Motor neuron (in vitro differentiated cells): ENCODE measurements around the gene LDAH. TPM values are rescaled to one million over a fixed set of nuclear protein-coding genes. Genes with fewer than 3 reads are reported as not detected.
A peak's percentile ranks its signal among the peaks of the same experiment; 100 is the strongest.

Source experiments
- ATAC-seq, 8 experiments: fragments of 200-7000 bp; cut with Tn5 transposase; replicated peaks in 6 of 8; 2 replicates each; pipeline ENCODE4 v1.8.0; 2021; ENCODE audit warnings: mild to moderate bottlenecking in 8 of 8, moderate library complexity in 8 of 8
- H3K27ac ChIP-seq, 2 donors: fragments of 250-450 bp; sonication (Bioruptor Pico); 2 replicates each; pipeline ENCODE4 v1.9.0; 2021; ENCODE audit warnings: antibody characterized with exemption in 2 of 2, mild to moderate bottlenecking in 2 of 2, moderate library complexity in 1 of 2
- H3K4me1 ChIP-seq, 2 donors: fragments of 250-450 bp; sonication (Bioruptor Pico); replicated peaks in 1 of 2; 2 replicates each; pipeline ENCODE4 v1.6.1; 2021; ENCODE audit warnings: antibody characterized with exemption in 2 of 2, mild to moderate bottlenecking in 2 of 2, moderate library complexity in 1 of 2
- H3K4me3 ChIP-seq, 5 donors: fragments of 250-450 bp; sonication (Bioruptor Pico); 2 replicates each; pipeline ENCODE4 v1.9.0; 2021; ENCODE audit warnings: antibody characterized with exemption in 5 of 5, mild to moderate bottlenecking in 5 of 5, moderate library complexity in 4 of 5
- WGBS, 10 experiments: fragments of 450-650 bp; shearing (Covaris generic); methylation state at CpG; one replicate each; pipeline ENCODE4 v1.0.0; 2022; 5-methylcytosine and 5-hydroxymethylcytosine counted together
- in situ Hi-C, 9 experiments: fragments of 400-800 bp; cut with MboI; loops; one replicate each; pipeline ENCODE4 v1.15.0; 2021; ENCODE audit warnings: low sequenced_read_pairs in 9 of 9, low pct_unique_long_range_greater_than_20kb in 2 of 9; ENCODE audit not compliant: unreplicated experiment in 9 of 9
- total RNA-seq, 8 experiments: library from RNA; unstranded; fragments of 300-600 nt; gene quantifications; 2 replicates each; pipeline versions ENCODE4 v1.2.3 to v1.2.4, GENCODE V29; 2022

Gene LDAH
- total RNA-seq, 8 experiments from 2014 or later: 14.8 to 28.4 (median 23.3) TPM

- Histone ChIP-seq H3K4me3 (no peak overlapping the region), H3K27ac (no peak overlapping the region), H3K4me1 (peaks cover 4 to 11% of the 10 kb centered on the region in 2 donors)
- WGBS, 10 experiments: 43 to 100% (median 81%) methylated on average over 1 to 2 of the region's 2 CpGs; no CpG with 5 or more reads in 2 of the 10 experiments
- in situ Hi-C loops: loop anchor here in 7 of 9 experiments (25.0 kb wide), 3 partner anchors 283 to 458 kb away; partner anchors contain the start of gene TDRD15 (in 1 of the 7)
- no peak for ATAC-seq
Measured at GRCh38 chr2:20654535-20654813, 168.4 kb downstream of the LDAH start.

GRCh38 chr2:20653695-20654534 lies 169.0 kb downstream of the LDAH start:
- no peak for ATAC-seq
- no peak overlapping the region for H3K4me3 ChIP-seq
- 50 to 100% (median 88%) methylated on average over 1 to 6 of the region's 7 CpGs; no CpG with 5 or more reads in 2 of the 10 experiments for WGBS, 10 experiments
- in situ Hi-C loops: loop anchor here in 7 of 9 experiments (25.0 kb wide), 3 partner anchors 283 to 458 kb away; partner anchors contain the start of gene TDRD15 (in 1 of the 7)
- H3K4me1 ChIP-seq: peaks cover 4 to 11% of the 10 kb centered on the region in 2 donors
- no peak overlapping the region for H3K27ac ChIP-seq

- in situ Hi-C loops: loop anchor here in 7 of 9 experiments (25.0 kb wide), 3 partner anchors 284 to 459 kb away; partner anchors contain the start of gene TDRD15 (in 1 of the 7)
- Histone ChIP-seq H3K4me1 (peaks cover 11 to 18% of the 10 kb centered on the region in 2 donors), H3K27ac (no peak overlapping the region), H3K4me3 (no peak overlapping the region)
- ATAC-seq: no peak
- 67 to 96% (median 85%) methylated on average over 2 to 5 of the region's 11 CpGs; no CpG with 5 or more reads in 2 of the 10 experiments for WGBS, 10 experiments
Measured at GRCh38 chr2:20652673-20653575, 170.0 kb downstream of the LDAH start.

GRCh38 chr2:20652141-20652540 lies 170.8 kb downstream of the LDAH start:
- 83 to 100% (median 98%) methylated on average over 1 to 6 of the region's 7 CpGs; no CpG with 5 or more reads in 4 of the 10 experiments for WGBS, 10 experiments
- in situ Hi-C loops: loop anchor here in 7 of 9 experiments (25.0 kb wide), 3 partner anchors 285 to 460 kb away; partner anchors contain the start of gene TDRD15 (in 1 of the 7)
- no peak overlapping the region for H3K4me3 ChIP-seq
- no peak overlapping the region for H3K27ac ChIP-seq
- no peak for ATAC-seq
- H3K4me1 ChIP-seq: peaks cover 16 to 22% of the 10 kb centered on the region in 2 donors

GRCh38 chr2:20651731-20652099 lies 171.2 kb downstream of the LDAH start:
- Histone ChIP-seq H3K4me3 (peak overlapping the region; percentile 62 to 86 (median 65)), H3K27ac (peak overlapping the region in 1 of 2 donors; percentile 78), H3K4me1 (peaks cover 16 to 22% of the 10 kb centered on the region in 2 donors)
- in situ Hi-C loops: loop anchor here in 7 of 9 experiments (25.0 kb wide), 3 partner anchors 286 to 461 kb away; partner anchors contain the start of gene TDRD15 (in 1 of the 7)
- WGBS, 10 experiments: 0 to 97% (median 77%) methylated on average over 1 to 5 of the region's 7 CpGs; no CpG with 5 or more reads in 1 of the 10 experiments
- no peak for ATAC-seq

- in situ Hi-C loops: loop anchor here in 7 of 9 experiments (25.0 kb wide), 3 partner anchors 286 to 461 kb away; partner anchors contain the start of gene TDRD15 (in 1 of the 7)
- 0% methylated on average over 1 to 8 of the region's 72 CpGs; no CpG with 5 or more reads in 5 of the 10 experiments for WGBS, 10 experiments
- peak within 1 kb of the TSS; percentile 64 to 78 for H3K27ac ChIP-seq
- ATAC-seq: peak; percentile 78 to 95 (median 92)
- peaks cover 16 to 22% of the 10 kb centered on the region in 2 donors for H3K4me1 ChIP-seq
- H3K4me3 ChIP-seq: peak within 1 kb of the TSS; percentile 62 to 86 (median 65)
Measured at GRCh38 chr2:20650877-20651730, 171.8 kb downstream of the LDAH start, which contains the start of gene HS1BP3. Gene HS1BP3 (minus strand): TSS chr2:20651098. CDS start chr2:20651063, 35 bp downstream.

GRCh38 chr2:20650393-20650876 lies 172.5 kb downstream of the LDAH start:
- peak overlapping the region; percentile 60 to 78 for H3K27ac ChIP-seq
- 0 to 58% (median 17%) methylated on average over 1 to 12 of the region's 19 CpGs; no CpG with 5 or more reads in 2 of the 10 experiments for WGBS, 10 experiments
- peak; percentile 8 to 52 (median 34) for ATAC-seq
- in situ Hi-C loops: loop anchor here in 7 of 9 experiments (25.0 kb wide), 3 partner anchors 287 to 462 kb away; partner anchors contain the start of gene TDRD15 (in 1 of the 7)
- peak overlapping the region; percentile 62 to 86 (median 65) for H3K4me3 ChIP-seq
- H3K4me1 ChIP-seq: peaks cover 16 to 22% of the 10 kb centered on the region in 2 donors

- in situ Hi-C loops: loop anchor here in 7 of 9 experiments (10.0 to 25.0 kb wide), 7 partner anchors 205 to 538 kb away; partner anchors contain the start of genes RHOB (in 4 of the 7) and TDRD15 (in 1 of the 7)
- ATAC-seq: no peak
- peak overlapping the region; percentile 62 to 86 (median 65) for H3K4me3 ChIP-seq
- H3K4me1 ChIP-seq: peaks cover 16 to 22% of the 10 kb centered on the region in 2 donors
- no peak overlapping the region for H3K27ac ChIP-seq
- WGBS, 10 experiments: 0 to 100% (median 77%) methylated on average over 1 to 7 of the region's 7 CpGs
Measured at GRCh38 chr2:20649976-20650375, 172.9 kb downstream of the LDAH start.

- Histone ChIP-seq H3K4me3 (no peak overlapping the region), H3K27ac (no peak overlapping the region), H3K4me1 (peaks cover 16 to 22% of the 10 kb centered on the region in 2 donors)
- peak in 2 of 8 experiments; percentile 4 to 10 for ATAC-seq
- in situ Hi-C loops: loop anchor here in 5 of 9 experiments (10.0 to 25.0 kb wide), 4 partner anchors 205 to 537 kb away; partner anchors contain the start of gene RHOB (in 4 of the 5)
- 53 to 100% (median 97%) methylated on average over 1 to 3 of the region's 11 CpGs; no CpG with 5 or more reads in 6 of the 10 experiments for WGBS, 10 experiments
Measured at GRCh38 chr2:20649576-20649975, 173.3 kb downstream of the LDAH start.

- WGBS, 10 experiments: 92 to 100% (median 100%) methylated on average over 1 to 8 of the region's 9 CpGs; no CpG with 5 or more reads in 1 of the 10 experiments
- no peak for ATAC-seq
- in situ Hi-C loops: loop anchor here in 5 of 9 experiments (10.0 to 25.0 kb wide), 4 partner anchors 204 to 537 kb away; partner anchors contain the start of gene RHOB (in 4 of the 5)
- no peak overlapping the region for H3K27ac ChIP-seq
- H3K4me1 ChIP-seq: peaks cover 16 to 22% of the 10 kb centered on the region in 2 donors
- H3K4me3 ChIP-seq: no peak overlapping the region
Measured at GRCh38 chr2:20648831-20649230, 174.1 kb downstream of the LDAH start.

GRCh38 chr2:20648206-20648605 lies 174.7 kb downstream of the LDAH start:
- in situ Hi-C loops: loop anchor here in 5 of 9 experiments (10.0 to 25.0 kb wide), 4 partner anchors 203 to 536 kb away; partner anchors contain the start of gene RHOB (in 4 of the 5)
- 33 to 100% (median 85%) methylated on average over 1 to 4 of the region's 4 CpGs; no CpG with 5 or more reads in 3 of the 10 experiments for WGBS, 10 experiments
- no peak for ATAC-seq
- peaks cover 16 to 22% of the 10 kb centered on the region in 2 donors for H3K4me1 ChIP-seq
- no peak overlapping the region for H3K27ac ChIP-seq
- no peak overlapping the region for H3K4me3 ChIP-seq
